ENCODE measurements around the gene VCAN.

VCAN gene

DNA sequence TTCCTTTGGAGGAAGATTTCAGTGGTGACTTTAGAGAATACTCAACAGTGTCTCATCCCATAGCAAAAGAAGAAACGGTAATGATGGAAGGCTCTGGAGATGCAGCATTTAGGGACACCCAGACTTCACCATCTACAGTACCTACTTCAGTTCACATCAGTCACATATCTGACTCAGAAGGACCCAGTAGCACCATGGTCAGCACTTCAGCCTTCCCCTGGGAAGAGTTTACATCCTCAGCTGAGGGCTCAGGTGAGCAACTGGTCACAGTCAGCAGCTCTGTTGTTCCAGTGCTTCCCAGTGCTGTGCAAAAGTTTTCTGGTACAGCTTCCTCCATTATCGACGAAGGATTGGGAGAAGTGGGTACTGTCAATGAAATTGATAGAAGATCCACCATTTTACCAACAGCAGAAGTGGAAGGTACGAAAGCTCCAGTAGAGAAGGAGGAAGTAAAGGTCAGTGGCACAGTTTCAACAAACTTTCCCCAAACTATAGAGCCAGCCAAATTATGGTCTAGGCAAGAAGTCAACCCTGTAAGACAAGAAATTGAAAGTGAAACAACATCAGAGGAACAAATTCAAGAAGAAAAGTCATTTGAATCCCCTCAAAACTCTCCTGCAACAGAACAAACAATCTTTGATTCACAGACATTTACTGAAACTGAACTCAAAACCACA is 67.4 kb downstream of the VCAN start:
- DNase-seq (ENCODE audit: low read depth) = no peak

GRCh38 chr5:83539463-83539790 is 67.9 kb downstream of the VCAN start:
- DNase-seq (ENCODE audit: low read depth) = no peak

DNA sequence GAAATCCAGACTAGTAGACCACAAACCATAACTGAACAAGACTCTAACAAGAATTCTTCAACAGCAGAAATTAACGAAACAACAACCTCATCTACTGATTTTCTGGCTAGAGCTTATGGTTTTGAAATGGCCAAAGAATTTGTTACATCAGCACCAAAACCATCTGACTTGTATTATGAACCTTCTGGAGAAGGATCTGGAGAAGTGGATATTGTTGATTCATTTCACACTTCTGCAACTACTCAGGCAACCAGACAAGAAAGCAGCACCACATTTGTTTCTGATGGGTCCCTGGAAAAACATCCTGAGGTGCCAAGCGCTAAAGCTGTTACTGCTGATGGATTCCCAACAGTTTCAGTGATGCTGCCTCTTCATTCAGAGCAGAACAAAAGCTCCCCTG is 68.6 kb downstream of the VCAN start:
- no peak for DNase-seq (ENCODE audit: low read depth)

- DNase-seq (ENCODE audit: low read depth) = no peak
Observed at GRCh38 chr5:83540783-83541182, 69.2 kb downstream of the VCAN start.

GRCh38 chr5:83542839-83543238 is 71.3 kb downstream of the VCAN start:
- DNase-seq (ENCODE audit: low read depth) = no peak

GRCh38 chr5:83543898-83544297 is 72.4 kb downstream of the VCAN start:
- DNase-seq (ENCODE audit: low read depth) = no peak

DNA sequence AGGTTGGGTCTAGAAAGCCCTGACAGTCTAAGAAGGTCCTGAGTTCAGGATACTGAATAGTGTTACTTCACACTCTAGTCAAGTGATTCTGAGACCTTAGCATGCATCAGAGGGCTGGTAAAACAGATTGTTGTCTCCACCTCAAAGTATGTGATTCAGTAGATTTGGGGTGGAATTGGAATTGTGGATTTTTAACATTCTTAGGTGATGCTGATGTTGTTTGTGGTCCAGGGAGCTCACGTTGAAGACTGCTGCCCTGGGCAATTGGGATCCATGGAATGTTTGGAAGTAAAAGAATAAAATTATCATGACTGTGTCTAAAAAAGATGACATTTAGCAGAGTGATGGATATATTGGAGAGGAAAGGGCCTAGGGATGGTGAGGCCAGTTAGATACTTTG is 75.6 kb downstream of the VCAN start:
- no peak for DNase-seq (ENCODE audit: low read depth)

DNA sequence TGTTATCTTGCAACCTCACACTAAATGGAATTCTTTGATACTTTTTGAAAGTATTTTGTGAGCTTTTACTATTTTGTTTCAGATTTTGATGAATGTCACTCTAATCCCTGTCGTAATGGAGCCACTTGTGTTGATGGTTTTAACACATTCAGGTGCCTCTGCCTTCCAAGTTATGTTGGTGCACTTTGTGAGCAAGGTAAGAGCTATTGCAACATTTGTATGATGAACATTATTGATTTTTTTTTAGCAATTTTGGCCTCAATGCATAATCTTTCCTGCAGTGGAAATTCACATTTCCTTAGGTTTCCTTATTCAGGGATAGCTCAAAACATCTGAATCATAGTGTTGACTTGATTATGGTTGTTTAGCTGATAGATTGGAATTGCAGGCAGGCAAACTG is 76.3 kb downstream of the VCAN start:
- no peak for DNase-seq (ENCODE audit: low read depth)

- DNase-seq (ENCODE audit: low read depth) = no peak
Observed at GRCh38 chr5:83548581-83548980, 77.0 kb downstream of the VCAN start.

DNA sequence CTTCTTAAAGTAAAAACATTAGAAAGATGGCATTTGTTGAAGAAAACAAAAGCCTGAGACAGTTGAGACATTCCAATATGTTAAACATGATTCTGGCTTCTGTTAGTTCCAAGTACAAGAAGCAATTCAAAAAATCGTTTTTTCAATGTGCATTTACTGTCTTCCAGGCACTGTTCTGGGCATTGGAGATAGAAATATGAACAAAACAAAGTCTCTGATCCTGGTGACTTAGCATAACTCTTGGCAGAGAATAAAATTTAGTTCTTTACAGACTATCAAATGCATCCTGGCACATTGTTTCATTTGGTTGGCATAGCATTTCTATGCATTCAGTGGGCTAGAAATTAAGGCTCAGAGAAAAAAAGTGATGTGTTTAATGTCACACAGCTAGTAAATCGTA is 77.5 kb downstream of the VCAN start:
- DNase-seq (ENCODE audit: low read depth) = no peak

GRCh38 chr5:83549674-83550073 is 78.1 kb downstream of the VCAN start:
- no peak for DNase-seq (ENCODE audit: low read depth)

DNA sequence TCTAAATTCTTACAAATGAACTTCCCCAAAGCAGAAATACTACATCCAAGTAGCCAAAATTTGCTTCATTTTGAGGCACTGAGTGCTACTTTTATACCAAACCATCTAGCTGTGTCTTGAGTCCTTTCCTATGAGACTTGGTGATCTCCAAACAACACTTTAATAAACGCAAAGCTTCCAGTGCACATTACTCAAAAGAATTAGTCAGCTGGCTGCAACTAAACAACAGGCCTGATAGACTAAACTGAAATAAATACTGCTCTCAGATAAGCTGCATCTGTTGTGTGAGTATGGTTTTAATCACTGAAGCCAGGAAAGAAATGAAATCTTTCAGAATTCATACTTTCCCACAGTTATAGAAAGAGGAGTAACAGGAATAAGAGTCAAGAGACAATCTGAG is 80.3 kb downstream of the VCAN start:
- no peak for DNase-seq (ENCODE audit: low read depth)

DNA sequence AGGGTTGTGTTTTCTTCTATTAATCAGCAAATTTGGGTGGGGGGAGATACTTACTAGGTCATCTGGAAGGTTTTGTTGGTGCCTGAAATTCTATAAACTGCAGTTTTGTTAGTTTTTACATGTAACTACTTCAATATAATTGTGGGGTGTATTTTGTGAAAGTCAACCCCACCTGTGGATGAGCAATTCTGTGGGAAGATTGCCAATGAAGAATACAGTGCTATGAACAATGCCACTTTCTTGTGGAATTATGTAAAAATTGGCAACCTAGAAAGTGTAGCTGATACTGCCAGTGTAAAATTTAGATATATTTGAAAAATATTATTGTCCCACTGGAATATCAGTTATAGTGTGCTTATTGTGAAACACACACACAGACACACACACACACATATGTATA is 80.7 kb downstream of the VCAN start:
- DNase-seq (ENCODE audit: low read depth) = no peak

DNA sequence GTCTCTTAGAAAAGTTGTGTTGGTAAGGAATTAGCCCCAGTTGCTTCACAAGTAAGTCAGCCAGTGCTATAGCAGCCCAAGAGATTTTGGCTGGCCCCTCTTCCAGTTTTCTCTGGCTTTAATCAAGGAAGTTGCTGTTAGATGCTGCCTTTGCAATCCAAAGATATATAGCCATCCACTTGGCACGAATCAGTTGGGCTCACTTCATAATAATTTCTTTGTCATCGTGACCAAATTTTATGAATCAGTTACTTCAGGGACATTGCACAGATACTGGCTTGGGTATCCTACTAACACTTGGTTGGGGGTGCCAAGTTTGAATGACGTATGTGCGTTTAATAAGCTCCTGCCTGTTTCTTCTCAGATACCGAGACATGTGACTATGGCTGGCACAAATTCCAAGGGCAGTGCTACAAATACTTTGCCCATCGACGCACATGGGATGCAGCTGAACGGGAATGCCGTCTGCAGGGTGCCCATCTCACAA is 81.5 kb downstream of the VCAN start:
- DNase-seq (ENCODE audit: low read depth) = no peak

- DNase-seq (ENCODE audit: low read depth) = no peak
Observed at GRCh38 chr5:83554133-83554532, 82.6 kb downstream of the VCAN start.

DNA sequence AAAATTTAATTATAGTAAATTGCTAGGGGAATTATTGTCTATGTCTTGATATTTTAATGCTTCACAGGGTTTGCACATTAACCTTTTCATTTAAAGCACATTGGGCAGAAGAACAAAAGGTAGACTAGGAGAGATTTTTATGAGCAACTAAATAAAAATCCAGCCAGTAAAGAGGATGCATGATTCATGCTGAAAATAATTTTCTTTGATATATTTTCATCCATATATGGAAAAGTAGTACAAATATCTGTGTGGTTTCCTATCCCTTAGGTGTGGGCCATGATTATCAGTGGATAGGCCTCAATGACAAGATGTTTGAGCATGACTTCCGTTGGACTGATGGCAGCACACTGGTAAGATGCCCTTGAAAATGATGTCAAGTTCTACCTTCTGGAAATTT is 83.1 kb downstream of the VCAN start:
- DNase-seq (ENCODE audit: low read depth) = no peak

DNA sequence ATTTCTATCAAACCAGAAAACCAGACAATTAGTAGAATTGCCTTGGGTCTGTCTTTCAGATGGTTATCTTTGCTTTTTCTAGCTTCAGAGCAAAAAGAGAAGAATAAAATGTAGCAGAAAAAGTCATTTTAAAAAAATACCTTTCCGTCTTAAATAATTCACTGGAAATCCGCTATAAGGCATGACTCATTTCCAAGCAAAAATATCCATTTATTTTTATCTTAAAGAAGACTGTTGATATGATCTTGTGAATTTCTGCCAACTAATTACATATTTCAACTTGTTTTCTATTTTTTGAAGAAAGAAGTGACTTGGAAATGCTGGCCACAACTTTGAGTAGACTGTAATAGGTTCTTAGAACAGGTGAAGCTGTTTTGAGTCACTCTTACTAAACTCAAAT is 83.7 kb downstream of the VCAN start:
- no peak for DNase-seq (ENCODE audit: low read depth)

- DNase-seq (ENCODE audit: low read depth) = no peak
Observed at GRCh38 chr5:83556190-83556589, 84.6 kb downstream of the VCAN start.

- no peak for DNase-seq (ENCODE audit: low read depth)
Observed at GRCh38 chr5:83559118-83559785, 87.7 kb downstream of the VCAN start.

- no peak for DNase-seq (ENCODE audit: low read depth)
Observed at GRCh38 chr5:83562071-83562606, 90.6 kb downstream of the VCAN start.

DNA sequence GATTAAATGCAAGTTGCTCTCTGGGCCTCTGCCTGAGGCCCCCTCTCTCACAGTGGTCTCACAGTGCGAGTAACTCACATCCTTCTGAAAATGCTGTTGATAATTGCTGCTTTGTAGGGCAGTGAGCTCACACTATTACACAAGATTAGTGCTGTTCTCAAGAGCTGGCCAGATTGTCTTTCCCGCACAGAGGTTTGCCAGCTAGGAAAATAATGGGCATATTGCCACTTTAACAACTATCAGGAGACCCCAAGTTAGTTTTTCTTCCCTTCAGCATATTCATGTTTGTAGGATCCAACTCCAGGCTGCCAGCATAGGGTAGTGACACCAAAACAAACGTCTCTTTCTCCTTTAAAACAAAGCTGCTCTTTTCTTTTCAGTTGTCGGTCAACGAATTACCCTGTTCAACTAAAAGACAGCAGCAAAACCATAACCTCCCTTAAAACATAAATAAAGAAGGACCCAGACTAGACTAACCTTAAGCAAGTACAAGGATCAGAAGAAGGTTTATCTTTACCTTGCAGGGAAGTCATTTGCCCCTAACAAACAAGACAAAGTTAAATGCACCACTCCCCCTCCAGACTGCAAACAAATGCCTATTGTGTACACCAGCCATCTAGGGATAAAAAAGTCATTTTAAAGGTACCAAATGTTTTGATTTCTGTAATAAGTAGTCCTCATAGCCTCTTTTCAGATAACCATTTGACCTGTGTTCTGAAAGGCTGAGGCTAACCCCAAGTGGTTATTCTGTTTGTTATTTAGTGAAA is 91.4 kb downstream of the VCAN start:
- no peak for DNase-seq (ENCODE audit: low read depth)

GRCh38 chr5:83563631-83564030 is 92.1 kb downstream of the VCAN start:
- DNase-seq (ENCODE audit: low read depth) = no peak

Data from stimulated activated CD8-positive, alpha-beta memory T cell treated with anti-CD3 and anti-CD28 coated beads, Interleukin-15, amount 100 ng/mL, for 1 hour (primary cell).